Head of caudate nucleus (tissue), 42 donors: ENCODE data around the gene FCRLB.

Experiments
- DNase-seq, 42 donors: peaks; one replicate each; pipeline versions ENCODE4 v3.0.0 to v3.0.0-alpha.2; 2020 to 2021; ENCODE audit warnings: mixed read lengths in 7 of 42
- intact Hi-C: fragments of 100-400 bp; cut with DNase I; formaldehyde crosslinking; loops from one replicate; pipeline ENCODE4 v1.15.0; 2022

Gene FCRLB

DNA sequence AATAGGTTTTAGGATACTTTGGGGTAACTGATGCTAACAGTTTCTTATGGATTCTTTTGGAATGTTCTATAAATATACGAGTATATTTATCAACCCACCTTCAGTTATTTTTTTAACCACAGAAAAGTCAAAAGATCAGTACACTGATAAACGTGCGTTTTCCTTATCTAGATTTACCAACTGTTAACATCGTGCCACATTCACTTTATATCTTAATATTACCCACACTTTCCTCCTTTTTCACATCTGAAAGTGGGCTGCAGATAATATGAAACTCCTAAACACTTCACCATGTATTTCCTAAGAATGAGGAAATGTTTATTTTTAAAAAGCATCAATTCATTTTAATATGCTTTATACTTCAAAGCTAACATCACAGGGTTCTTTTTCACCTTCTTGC is 52.4 kb downstream of the FCRLB start:
- no peak for DNase-seq
- intact Hi-C loops, result no loop called here

DNA sequence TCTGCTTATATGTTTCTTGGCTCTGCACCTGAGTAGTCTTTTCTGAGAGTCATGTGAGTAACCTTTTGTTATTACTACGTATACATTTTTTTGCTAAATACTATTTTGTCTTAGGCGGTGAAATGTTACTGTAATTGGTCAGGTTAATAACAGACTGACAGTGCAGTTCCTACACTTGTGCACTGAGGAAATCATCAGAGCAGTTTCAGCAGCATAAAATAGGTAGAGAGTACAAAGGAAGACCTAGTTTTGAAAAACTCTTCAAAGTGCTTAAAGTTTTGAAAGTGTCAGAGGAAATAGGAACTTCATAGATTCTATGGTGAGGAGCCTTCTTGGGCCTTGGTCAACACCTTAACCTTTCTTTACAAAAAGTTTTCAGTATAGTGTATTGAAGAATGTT is 55.9 kb downstream of the FCRLB start:
- intact Hi-C loops, result no loop called here
- DNase-seq, result no peak
